ENCODE results near the gene ZFP36. TPM values are rescaled to one million over a fixed set of nuclear protein-coding genes. Genes with fewer than 3 reads are reported as not detected.

The ZFP36 gene
- total and polyA plus RNA-seq, 5 donors = 38.1 to 203 (median 69.2) TPM

Small RNA genes within 50 kb of the gene (microRNA-seq; reads per million reads assigned to microRNA genes)
- gene MIR4530 = 0 reads per million in 2 donors

Other genes with a start within 250 kb of the ZFP36 start
- not detected for gene NCCRP1, start 209.9 kb upstream of the ZFP36 start, total RNA-seq
- not detected for gene NCCRP1, start 209.9 kb upstream of the ZFP36 start, polyA plus RNA-seq
- gene SYCN, start 202.6 kb upstream of the ZFP36 start, total RNA-seq = not detected
- not detected for gene SYCN, start 202.6 kb upstream of the ZFP36 start, polyA plus RNA-seq
- not detected for gene IFNL3, start 161.8 kb upstream of the ZFP36 start, total RNA-seq
- gene IFNL3, start 161.8 kb upstream of the ZFP36 start, polyA plus RNA-seq = not detected
- not detected for gene IFNL4, start 158.0 kb upstream of the ZFP36 start, total RNA-seq
- gene IFNL4, start 158.0 kb upstream of the ZFP36 start, polyA plus RNA-seq = not detected
- gene IFNL2, start 138.5 kb upstream of the ZFP36 start, total RNA-seq = not detected
- not detected for gene IFNL2, start 138.5 kb upstream of the ZFP36 start, polyA plus RNA-seq
- gene IFNL1, start 110.4 kb upstream of the ZFP36 start, total RNA-seq = not detected
- gene IFNL1, start 110.4 kb upstream of the ZFP36 start, polyA plus RNA-seq = not detected
- under 1 TPM; 0.33 to 0.96 (median 0.86) TPM for gene LRFN1, start 86.0 kb upstream of the ZFP36 start, total RNA-seq
- gene LRFN1, start 86.0 kb upstream of the ZFP36 start, polyA plus RNA-seq = 0.63 TPM
- gene GMFG, start 70.8 kb upstream of the ZFP36 start, total RNA-seq = 10 to 100 TPM; 14.4 to 20.4 (median 17.9) TPM
- gene GMFG, start 70.8 kb upstream of the ZFP36 start, polyA plus RNA-seq = 20.2 TPM
- gene SAMD4B, start 64.4 kb upstream of the ZFP36 start, total RNA-seq = 10 to 100 TPM; 43.2 to 85.3 (median 55.1) TPM
- gene SAMD4B, start 64.4 kb upstream of the ZFP36 start, polyA plus RNA-seq = 71.5 TPM
- 10 to 100 TPM; 41.0 to 42.8 (median 41.3) TPM for gene PAF1, start 15.7 kb upstream of the ZFP36 start, total RNA-seq
- gene PAF1, start 15.7 kb upstream of the ZFP36 start, polyA plus RNA-seq = 43.5 TPM
- 10 to 100 TPM; 25.1 to 31.8 (median 27.0) TPM for gene MED29, start 15.5 kb upstream of the ZFP36 start, total RNA-seq
- 38.3 TPM for gene MED29, start 15.5 kb upstream of the ZFP36 start, polyA plus RNA-seq
- 10 to 100 TPM; 13.1 to 29.5 (median 20.1) TPM for gene PLEKHG2, start 5.8 kb downstream of the ZFP36 start, total RNA-seq
- 11.3 TPM for gene PLEKHG2, start 5.8 kb downstream of the ZFP36 start, polyA plus RNA-seq
- 1,000 to 10,000 TPM; 1,282 to 1,746 (median 1,468) TPM for gene RPS16, start 29.1 kb downstream of the ZFP36 start, total RNA-seq
- gene RPS16, start 29.1 kb downstream of the ZFP36 start, polyA plus RNA-seq = 1,560 TPM
- gene SUPT5H, start 38.7 kb downstream of the ZFP36 start, total RNA-seq = 10 to 100 TPM; 74.8 to 85.1 (median 80.1) TPM
- 68.8 TPM for gene SUPT5H, start 38.7 kb downstream of the ZFP36 start, polyA plus RNA-seq
- 10 to 100 TPM; 54.1 to 69.9 (median 61.4) TPM for gene TIMM50, start 74.0 kb downstream of the ZFP36 start, total RNA-seq
- 73.7 TPM for gene TIMM50, start 74.0 kb downstream of the ZFP36 start, polyA plus RNA-seq
- gene DLL3, start 92.1 kb downstream of the ZFP36 start, total RNA-seq = not detected
- gene DLL3, start 92.1 kb downstream of the ZFP36 start, polyA plus RNA-seq = 0.07 TPM
- gene SELENOV, start 108.3 kb downstream of the ZFP36 start, total RNA-seq = not detected
- gene SELENOV, start 108.3 kb downstream of the ZFP36 start, polyA plus RNA-seq = not detected
- 1 to 10 TPM; 2.3 to 4.3 (median 3.3) TPM for gene EID2B, start 126.0 kb downstream of the ZFP36 start, total RNA-seq
- gene EID2B, start 126.0 kb downstream of the ZFP36 start, polyA plus RNA-seq = 2.8 TPM
- 10 to 100 TPM; 12.3 to 15.0 (median 13.5) TPM for gene EID2, start 133.3 kb downstream of the ZFP36 start, total RNA-seq
- gene EID2, start 133.3 kb downstream of the ZFP36 start, polyA plus RNA-seq = 14.3 TPM
- gene LGALS13, start 195.7 kb downstream of the ZFP36 start, total RNA-seq = not detected
- not detected for gene LGALS13, start 195.7 kb downstream of the ZFP36 start, polyA plus RNA-seq
- gene LGALS16, start 249.1 kb downstream of the ZFP36 start, total RNA-seq = not detected
- not detected for gene LGALS16, start 249.1 kb downstream of the ZFP36 start, polyA plus RNA-seq

Data from right cardiac atrium (tissue), 5 donors.